IMR-90 (cell line): Measurements from ENCODE around the gene HIVEP3. TPM values are rescaled to one million over a fixed set of nuclear protein-coding genes. Genes with fewer than 3 reads are reported as not detected.
A peak's percentile ranks its signal among the peaks of the same experiment; 100 is the strongest.

Experiments
- ATAC-seq: fragments of 200-7000 bp; cut with Tn5 transposase; 2 replicates; pipeline ENCODE4 v1.9.1; 2020; ENCODE audit warnings: low read depth, mild to moderate bottlenecking, moderate library complexity
- BruUV-seq: library from RNA; stranded (reverse); fragments of 400-500 nt; replicated peaks from 2 replicates; lab custom pipeline; 2021; lab: Mats Ljungman, UMichigan
- CTCF ChIA-PET: fragments of 300-600 bp; formaldehyde crosslinking; extraction: SDS; loops from one replicate; lab custom pipeline; 2021; ENCODE audit warnings: antibody characterized with exemption; lab: Yijun Ruan, JAX
- POLR2A ChIA-PET: fragments of 300-600 bp; sonication (Branson Sonifier 250); formaldehyde crosslinking; loops from one replicate; lab custom pipeline; 2022; ENCODE audit warnings: antibody characterized with exemption; ENCODE audit not compliant: unreplicated experiment; lab: Charles Lee
- DNase-seq: peaks from one replicate; pipeline ENCODE4 v3.0.0; 2013
- H2AFZ ChIP-seq: replicated peaks from 2 replicates; pipeline ENCODE3; 2013; ENCODE audit warnings: low read length, mild to moderate bottlenecking; ENCODE audit not compliant: poor library complexity
- H2AK5ac ChIP-seq: 2 replicates; pipeline ENCODE4 v1.6.1; 2013; ENCODE audit warnings: low read depth, low read length, inconsistent platforms
- H2AK9ac ChIP-seq: replicated peaks from 2 replicates; pipeline ENCODE3; 2013; ENCODE audit warnings: mild to moderate bottlenecking, low read depth, low read length, moderate library complexity; ENCODE audit not compliant: poor library complexity
- H2BK120ac ChIP-seq: 2 replicates; pipeline ENCODE4 v1.6.1; 2013; ENCODE audit warnings: low read depth, low read length, inconsistent platforms
- H2BK15ac ChIP-seq: 3 replicates; pipeline ENCODE4 v1.6.1; 2013; ENCODE audit warnings: low read depth, low read length, inconsistent platforms
- H2BK20ac ChIP-seq: 2 replicates; pipeline ENCODE4 v1.6.1; 2013; ENCODE audit warnings: low read depth, mild to moderate bottlenecking, inconsistent platforms, low read length, moderate library complexity
- H2BK5ac ChIP-seq: 2 replicates; pipeline ENCODE4 v1.6.1; 2013; ENCODE audit warnings: mild to moderate bottlenecking, low read depth, low read length, inconsistent platforms; ENCODE audit not compliant: poor library complexity, severe bottlenecking
- H3K14ac ChIP-seq: replicated peaks from 2 replicates; pipeline ENCODE4 v1.6.1; 2013; ENCODE audit warnings: low read depth, low read length, inconsistent platforms
- H3K18ac ChIP-seq: 2 replicates; pipeline ENCODE4 v1.6.1; 2013; ENCODE audit warnings: low read depth, low read length, control low read depth
- H3K23ac ChIP-seq: 2 replicates; pipeline ENCODE4 v1.6.1; 2013; ENCODE audit warnings: low read depth, low read length, inconsistent platforms
- H3K27ac ChIP-seq: 2 replicates; pipeline ENCODE4 v1.5.1; 2013; ENCODE audit warnings: mild to moderate bottlenecking, control low read depth, low read length; ENCODE audit not compliant: insufficient read depth
- H3K27me3 ChIP-seq: 2 replicates; pipeline ENCODE4 v1.6.1; 2013; ENCODE audit warnings: low read length; ENCODE audit not compliant: control insufficient read depth, insufficient read depth
- H3K36me3 ChIP-seq: 2 replicates; pipeline ENCODE4 v1.6.1; 2013; ENCODE audit warnings: low read length, mixed read lengths; ENCODE audit not compliant: control insufficient read depth, insufficient read depth
- H3K4ac ChIP-seq: 2 replicates; pipeline ENCODE4 v1.6.1; 2013; ENCODE audit warnings: low read depth, low read length, inconsistent platforms
- H3K4me1 ChIP-seq: 2 replicates; pipeline ENCODE4 v1.6.1; 2013; ENCODE audit warnings: low read length, mixed read lengths; ENCODE audit not compliant: control insufficient read depth, insufficient read depth
- H3K4me2 ChIP-seq: 2 replicates; pipeline ENCODE4 v1.6.1; 2013; ENCODE audit warnings: low read depth, mild to moderate bottlenecking, control low read depth, low read length, moderate library complexity
- H3K4me3 ChIP-seq: 2 replicates; pipeline ENCODE4 v1.5.1; 2013; ENCODE audit warnings: low read depth, mild to moderate bottlenecking, control low read depth, low read length, moderate library complexity; ENCODE audit not compliant: insufficient read depth
- H3K56ac ChIP-seq: 2 replicates; pipeline ENCODE4 v1.6.1; 2013; ENCODE audit warnings: low read length, inconsistent platforms; ENCODE audit not compliant: insufficient read depth; ENCODE audit errors: extremely low read depth
- H3K79me1 ChIP-seq, 2 experiments: 2 replicates each; pipeline ENCODE4 v1.6.1; 2013; ENCODE audit warnings: low read length in 2 of 2, inconsistent platforms in 1 of 2, low read depth in 1 of 2
- H3K9ac ChIP-seq: 2 replicates; pipeline ENCODE4 v1.6.1; 2013; ENCODE audit warnings: low read depth, low read length, control low read depth
- H3K9me1 ChIP-seq: 2 replicates; pipeline ENCODE4 v1.6.1; 2013; ENCODE audit warnings: low read length, inconsistent platforms; ENCODE audit not compliant: insufficient read depth
- H3K9me3 ChIP-seq: 2 replicates; pipeline ENCODE4 v1.6.1; 2013; ENCODE audit warnings: low read length; ENCODE audit not compliant: control insufficient read depth, insufficient read depth
- H4K20me1 ChIP-seq: 2 replicates; pipeline ENCODE4 v1.6.1; 2013; ENCODE audit warnings: low read length, inconsistent platforms; ENCODE audit not compliant: insufficient read depth
- H4K5ac ChIP-seq: 2 replicates; pipeline ENCODE4 v1.6.1; 2013; ENCODE audit warnings: mild to moderate bottlenecking, low read depth, low read length, control low read depth
- H4K8ac ChIP-seq, 2 experiments: 2 replicates each; pipeline ENCODE4 v1.6.1; 2013; ENCODE audit warnings: low read depth in 2 of 2, low read length in 2 of 2, control low read depth in 1 of 2, inconsistent platforms in 1 of 2
- H4K91ac ChIP-seq: 2 replicates; pipeline ENCODE4 v1.6.1; 2013; ENCODE audit warnings: low read depth, low read length, inconsistent platforms; ENCODE audit not compliant: insufficient read depth
- BHLHE40 ChIP-seq: fragments of 150-350 bp; IDR thresholded peaks from 2 replicates; pipeline ENCODE4 v1.6.1; 2016; ENCODE audit warnings: mild to moderate bottlenecking, low read depth, low read length
- CTCF ChIP-seq: conservative IDR thresholded peaks from 2 replicates; pipeline ENCODE4 v1.5.1; 2012; ENCODE audit warnings: mild to moderate bottlenecking, low read depth, low read length, improper control_type of control experiment
- FOS ChIP-seq: fragments of 150-350 bp; IDR thresholded peaks from 2 replicates; pipeline ENCODE4 v1.6.1; 2016; ENCODE audit warnings: low read depth, low read length
- MAFK ChIP-seq: IDR thresholded peaks from 2 replicates; pipeline ENCODE4 v1.6.1; 2012; ENCODE audit warnings: low read depth, low read length, improper control_type of control experiment
- NFE2L2 ChIP-seq: fragments of 150-350 bp; IDR thresholded peaks from 2 replicates; pipeline ENCODE4 v1.6.1; 2016; ENCODE audit warnings: low read depth, mild to moderate bottlenecking, low read length
- RAD21 ChIP-seq: IDR thresholded peaks from 2 replicates; pipeline ENCODE4 v1.6.1; 2012; ENCODE audit warnings: low read length, improper control_type of control experiment
- SMC3 ChIP-seq: fragments of 150-350 bp; IDR thresholded peaks from 2 replicates; pipeline ENCODE4 v1.6.1; 2016; ENCODE audit warnings: low read depth, mild to moderate bottlenecking, antibody characterized with exemption, low read length, moderate library complexity
- WGBS, 2 experiments: methylation state at CpG; one replicate each; pipeline versions ENCODE4 v1.1.5 to v1.1.7; 2013; ENCODE audit warnings: missing lambda C conversion rate in 2 of 2; ENCODE audit not compliant: insufficient read length in 1 of 2; ENCODE audit errors: extremely low coverage in 2 of 2; 5-methylcytosine and 5-hydroxymethylcytosine counted together
- dilution Hi-C: fragments of 300-500 bp; cut with HindIII; formaldehyde crosslinking; loops from one replicate; pipeline ENCODE4 v1.14.3; 2018; ENCODE audit warnings: low sequenced_read_pairs; ENCODE audit not compliant: unreplicated experiment
- in situ Hi-C: fragments of 300-500 bp; cut with MboI; formaldehyde crosslinking; loops from 3 replicates; pipeline ENCODE4 v1.14.3; 2019; ENCODE audit warnings: low sequenced_read_pairs, inconsistent platforms, mixed read lengths
- intact Hi-C: fragments of 100-400 bp; cut with micrococcal nuclease; formaldehyde crosslinking; loops from 2 replicates; pipeline ENCODE4 v1.10.0; 2022
- polyA plus RNA-seq, 3 experiments: library from polyadenylated mRNA; depleted of rRNA; stranded (reverse); fragments of >200 nt; gene quantifications; 2 replicates each; pipeline ENCODE4 v1.2.3, GENCODE V29; 2012; ENCODE audit warnings: low replicate concordance in 1 of 3
- total RNA-seq: library from RNA; depleted of rRNA; stranded (reverse); fragments of >200 nt; gene quantifications from 2 replicates; pipeline ENCODE4 v1.2.3, GENCODE V29; 2012

HIVEP3 gene
- total and polyA plus RNA-seq, 2 of the 4 experiments (the other 2 are of a cell fraction): 1.4 to 4.0 TPM

GRCh38 chr1:41866285-41866684, 52.4 kb downstream of the HIVEP3 start:
- H4K20me1 ChIP-seq: peaks cover 5% of the 10 kb centered on the region
- no peak overlapping the region for H3K4me2 ChIP-seq
- H4K8ac ChIP-seq: no peak overlapping the region
- dilution Hi-C loops: no loop called here
- no peak overlapping the region; the same call in 1 of the 2 replicates for H3K14ac ChIP-seq
- H3K4ac ChIP-seq: no peak overlapping the region
- peak overlapping the region; percentile 15 for H2AFZ ChIP-seq
- TF ChIP-seq FOS (no peak), NFE2L2 (no peak), MAFK (no peak), CTCF (no peak), RAD21 (no peak), BHLHE40 (no peak), SMC3 (no peak)
- H3K79me1 ChIP-seq: no peaks in the 10 kb centered on the region
- no peak overlapping the region for H2BK20ac ChIP-seq
- no peak overlapping the region for H2AK5ac ChIP-seq
- no peaks in the 10 kb centered on the region for H3K27me3 ChIP-seq
- H2AK9ac ChIP-seq: no peak overlapping the region
- no peaks in the 10 kb centered on the region for H3K36me3 ChIP-seq
- H3K4me3 ChIP-seq: no peak overlapping the region
- peaks cover 13% of the 10 kb centered on the region for H3K4me1 ChIP-seq
- H3K27ac ChIP-seq: no peak overlapping the region
- no peak overlapping the region for H3K23ac ChIP-seq
- intact Hi-C loops: no loop called here
- ATAC-seq: no peak
- H3K9me3 ChIP-seq: no peaks in the 10 kb centered on the region
- POLR2A ChIA-PET: no interaction called here
- no peak overlapping the region for H2BK5ac ChIP-seq
- no CpG with 5 or more reads among the region's 2 CpGs for whole genome bisulfite sequencing, 2 experiments
- no peak overlapping the region for H3K18ac ChIP-seq
- H3K9me1 ChIP-seq: peaks cover 10% of the 10 kb centered on the region; the same call in 1 of the 2 replicates
- BruUV-seq: no TSS peak
- no peak overlapping the region for H4K5ac ChIP-seq
- CTCF ChIA-PET: no interaction called here
- H3K9ac ChIP-seq: no peak overlapping the region
- no peak overlapping the region for H2BK120ac ChIP-seq
- no peak overlapping the region for H4K91ac ChIP-seq
- no peak overlapping the region for H3K56ac ChIP-seq
- no peak for DNase-seq
- H2BK15ac ChIP-seq: no peak overlapping the region
- in situ Hi-C loops: no loop called here
